Measurements from ENCODE around the gene SAMD13. TPM values are rescaled to one million over a fixed set of nuclear protein-coding genes. Genes with fewer than 3 reads are reported as not detected.

Gene SAMD13
- total and polyA plus RNA-seq, 9 donors: 6.5 to 9.1 (median 8.1) TPM

- WGBS (ENCODE audit: insufficient coverage): 0% methylated on average over 32 of the region's 34 CpGs
- Histone ChIP-seq H3K36me3 (ENCODE audit: control insufficient read depth, insufficient read depth, low read length) (no peaks in the 10 kb centered on the region), H3K27ac (ENCODE audit: low read length) (peak overlapping the region; percentile 90), H3K4me1 (ENCODE audit: control insufficient read depth, insufficient read depth, low read length) (peaks cover 24% of the 10 kb centered on the region), H3K9me3 (replicated peaks; ENCODE audit: control insufficient read depth, low read depth, low read length) (peaks cover 2% of the 10 kb centered on the region), H3K27me3 (ENCODE audit: control insufficient read depth, insufficient read depth, low read length) (no peaks in the 10 kb centered on the region), H3K4me3 (ENCODE audit: low read length) (peak overlapping the region; percentile 92)
- peak; percentile 77 for DNase-seq
These were observed 3.2 kb upstream of the SAMD13 start for GRCh38 chr1:84298328-84298683.

GRCh38 chr1:84298684-84299535 lies 2.6 kb upstream of the SAMD13 start:
- H3K4me1 ChIP-seq (ENCODE audit: control insufficient read depth, insufficient read depth, low read length): peaks cover 24% of the 10 kb centered on the region
- under 1% methylated on average over 28 of the region's 50 CpGs for WGBS (ENCODE audit: insufficient coverage)
- DNase-seq: peak; percentile 55
- peak overlapping the region; percentile 92 for H3K4me3 ChIP-seq (ENCODE audit: low read length)
- peak overlapping the region; percentile 90 for H3K27ac ChIP-seq (ENCODE audit: low read length)
- H3K27me3 ChIP-seq (ENCODE audit: control insufficient read depth, insufficient read depth, low read length): no peaks in the 10 kb centered on the region
- peaks cover 2% of the 10 kb centered on the region for H3K9me3 ChIP-seq (replicated peaks; ENCODE audit: control insufficient read depth, low read depth, low read length)
- H3K36me3 ChIP-seq (ENCODE audit: control insufficient read depth, insufficient read depth, low read length): no peaks in the 10 kb centered on the region

GRCh38 chr1:84299536-84300170 lies 1.9 kb upstream of the SAMD13 start:
- Histone ChIP-seq H3K36me3 (ENCODE audit: control insufficient read depth, insufficient read depth, low read length) (no peaks in the 10 kb centered on the region), H3K4me3 (ENCODE audit: low read length) (peak overlapping the region; percentile 92), H3K27ac (ENCODE audit: low read length) (peak overlapping the region; percentile 90), H3K4me1 (ENCODE audit: control insufficient read depth, insufficient read depth, low read length) (peaks cover 24% of the 10 kb centered on the region), H3K9me3 (replicated peaks; ENCODE audit: control insufficient read depth, low read depth, low read length) (peaks cover 2% of the 10 kb centered on the region), H3K27me3 (ENCODE audit: control insufficient read depth, insufficient read depth, low read length) (no peaks in the 10 kb centered on the region)
- WGBS (ENCODE audit: insufficient coverage): no CpG with 5 or more reads among the region's 4 CpGs
- peak; percentile 57 for DNase-seq

- H3K4me3 ChIP-seq (ENCODE audit: low read length): no peak overlapping the region
These were observed 1.0 kb upstream of the SAMD13 start for GRCh38 chr1:84300501-84300900.

GRCh38 chr1:84301785-84302385 lies 377 bp downstream of the SAMD13 start:
- Histone ChIP-seq H3K27me3 (ENCODE audit: control insufficient read depth, insufficient read depth, low read length) (no peaks in the 10 kb centered on the region), H3K36me3 (ENCODE audit: control insufficient read depth, insufficient read depth, low read length) (no peaks in the 10 kb centered on the region), H3K27ac (ENCODE audit: low read length) (peak overlapping the region; percentile 90), H3K4me3 (ENCODE audit: low read length) (peak overlapping the region; percentile 32), H3K9me3 (replicated peaks; ENCODE audit: control insufficient read depth, low read depth, low read length) (no peaks in the 10 kb centered on the region), H3K4me1 (ENCODE audit: control insufficient read depth, insufficient read depth, low read length) (peaks cover 24% of the 10 kb centered on the region)
- DNase-seq: peak; percentile 42
- WGBS (ENCODE audit: insufficient coverage): no CpG with 5 or more reads among the region's 6 CpGs

More at GRCh38 chr1:84300501-84300900, 1.0 kb upstream of the SAMD13 start:
- Histone ChIP-seq H3K9me3 (replicated peaks; ENCODE audit: control insufficient read depth, low read depth, low read length) (peaks cover 2% of the 10 kb centered on the region), H3K27me3 (ENCODE audit: control insufficient read depth, insufficient read depth, low read length) (no peaks in the 10 kb centered on the region), H3K27ac (ENCODE audit: low read length) (peak overlapping the region; percentile 90), H3K4me1 (ENCODE audit: control insufficient read depth, insufficient read depth, low read length) (peaks cover 24% of the 10 kb centered on the region), H3K36me3 (ENCODE audit: control insufficient read depth, insufficient read depth, low read length) (no peaks in the 10 kb centered on the region)
- peak; percentile 19 for DNase-seq
- WGBS (ENCODE audit: insufficient coverage): no CpG with 5 or more reads among the region's 1 CpG

- peak; percentile 47 for DNase-seq
- H3K27me3 ChIP-seq (ENCODE audit: control insufficient read depth, insufficient read depth, low read length): no peaks in the 10 kb centered on the region
- no peaks in the 10 kb centered on the region for H3K36me3 ChIP-seq (ENCODE audit: control insufficient read depth, insufficient read depth, low read length)
- peak overlapping the region; percentile 32 for H3K4me3 ChIP-seq (ENCODE audit: low read length)
- WGBS (ENCODE audit: insufficient coverage): no CpG with 5 or more reads among the region's 3 CpGs
- peaks cover 24% of the 10 kb centered on the region for H3K4me1 ChIP-seq (ENCODE audit: control insufficient read depth, insufficient read depth, low read length)
- peaks cover 4% of the 10 kb centered on the region for H3K9me3 ChIP-seq (replicated peaks; ENCODE audit: control insufficient read depth, low read depth, low read length)
- H3K27ac ChIP-seq (ENCODE audit: low read length): peak overlapping the region; percentile 90
These were observed 1.9 kb downstream of the SAMD13 start for GRCh38 chr1:84303314-84303830.

- no CpG with 5 or more reads among the region's 2 CpGs for WGBS (ENCODE audit: insufficient coverage)
- no peak for DNase-seq
- H3K27me3 ChIP-seq (ENCODE audit: control insufficient read depth, insufficient read depth, low read length): no peaks in the 10 kb centered on the region
- no peak overlapping the region for H3K27ac ChIP-seq (ENCODE audit: low read length)
- H3K9me3 ChIP-seq (replicated peaks; ENCODE audit: control insufficient read depth, low read depth, low read length): peaks cover 4% of the 10 kb centered on the region
- H3K4me1 ChIP-seq (ENCODE audit: control insufficient read depth, insufficient read depth, low read length): peaks cover 4% of the 10 kb centered on the region
- H3K36me3 ChIP-seq (ENCODE audit: control insufficient read depth, insufficient read depth, low read length): no peaks in the 10 kb centered on the region
- no peak overlapping the region for H3K4me3 ChIP-seq (ENCODE audit: low read length)
These were observed 5.9 kb downstream of the SAMD13 start for GRCh38 chr1:84307398-84307797.

- no CpG with 5 or more reads among the region's 2 CpGs for WGBS (ENCODE audit: insufficient coverage)
- DNase-seq: peak; percentile 54
These were observed 9.8 kb downstream of the SAMD13 start for GRCh38 chr1:84311296-84311695.

GRCh38 chr1:84319662-84320061 lies 18.2 kb downstream of the SAMD13 start:
- Histone ChIP-seq H3K36me3 (ENCODE audit: control insufficient read depth, insufficient read depth, low read length) (no peaks in the 10 kb centered on the region), H3K4me3 (ENCODE audit: low read length) (no peak overlapping the region), H3K4me1 (ENCODE audit: control insufficient read depth, insufficient read depth, low read length) (no peaks in the 10 kb centered on the region), H3K27me3 (ENCODE audit: control insufficient read depth, insufficient read depth, low read length) (no peaks in the 10 kb centered on the region), H3K9me3 (replicated peaks; ENCODE audit: control insufficient read depth, low read depth, low read length) (no peaks in the 10 kb centered on the region), H3K27ac (ENCODE audit: low read length) (no peak overlapping the region)
- no peak for DNase-seq
- no CpG with 5 or more reads among the region's 1 CpG for WGBS (ENCODE audit: insufficient coverage)

More at GRCh38 chr1:84311296-84311695, 9.8 kb downstream of the SAMD13 start:
- no peaks in the 10 kb centered on the region for H3K36me3 ChIP-seq (ENCODE audit: control insufficient read depth, insufficient read depth, low read length)
- H3K27ac ChIP-seq (ENCODE audit: low read length): no peak overlapping the region
- peaks cover 4% of the 10 kb centered on the region for H3K9me3 ChIP-seq (replicated peaks; ENCODE audit: control insufficient read depth, low read depth, low read length)
- no peak overlapping the region for H3K4me3 ChIP-seq (ENCODE audit: low read length)
- no peaks in the 10 kb centered on the region for H3K27me3 ChIP-seq (ENCODE audit: control insufficient read depth, insufficient read depth, low read length)
- no peaks in the 10 kb centered on the region for H3K4me1 ChIP-seq (ENCODE audit: control insufficient read depth, insufficient read depth, low read length)

GRCh38 chr1:84327830-84328229 lies 26.3 kb downstream of the SAMD13 start:
- Histone ChIP-seq H3K9me3 (replicated peaks; ENCODE audit: control insufficient read depth, low read depth, low read length) (no peaks in the 10 kb centered on the region), H3K4me3 (ENCODE audit: low read length) (no peak overlapping the region), H3K27ac (ENCODE audit: low read length) (no peak overlapping the region), H3K27me3 (ENCODE audit: control insufficient read depth, insufficient read depth, low read length) (no peaks in the 10 kb centered on the region), H3K36me3 (ENCODE audit: control insufficient read depth, insufficient read depth, low read length) (no peaks in the 10 kb centered on the region), H3K4me1 (ENCODE audit: control insufficient read depth, insufficient read depth, low read length) (no peaks in the 10 kb centered on the region)
- DNase-seq: no peak
- WGBS (ENCODE audit: insufficient coverage): 15% methylated on average over 2 of the region's 3 CpGs
